Loucy (cell line): ENCODE results near the gene PDE4D.

Experiments used
- EZH2phosphoT487 ChIP-seq: fragments of 200-600 bp; IDR thresholded peaks from 2 replicates; pipeline ENCODE4 v1.6.1; 2018; ENCODE audit warnings: antibody characterized with exemption, mild to moderate bottlenecking, moderate library complexity, borderline replicate concordance
- TF ChIP-seq, protein P1 (sequence below): fragments of 200-600 bp; sonication (generic); conservative IDR thresholded peaks from 2 replicates; pipeline ENCODE4 v1.5.1; 2014; ENCODE audit warnings: mild to moderate bottlenecking, antibody characterized with exemption, low read length

DNA sequence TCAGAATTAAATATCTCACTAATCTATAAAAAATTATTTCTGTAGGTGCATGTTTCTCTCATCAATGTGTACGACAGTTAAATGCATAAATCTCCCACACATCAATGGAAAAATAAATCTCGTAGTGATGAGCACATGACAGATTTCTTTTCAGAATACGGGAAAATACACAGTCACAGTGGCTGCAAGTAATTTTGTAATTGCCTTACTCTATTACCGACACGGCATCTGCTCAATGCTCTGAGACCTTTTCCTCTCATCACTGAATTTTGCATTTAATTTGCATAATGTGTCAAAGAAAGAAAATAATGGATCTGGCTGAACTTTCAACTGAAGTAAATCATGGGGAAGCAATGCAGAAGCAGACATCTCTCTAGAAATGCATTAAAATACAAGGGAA lies 37.2 kb downstream of the PDE4D start:
- TF ChIP-seq, protein P1, sequence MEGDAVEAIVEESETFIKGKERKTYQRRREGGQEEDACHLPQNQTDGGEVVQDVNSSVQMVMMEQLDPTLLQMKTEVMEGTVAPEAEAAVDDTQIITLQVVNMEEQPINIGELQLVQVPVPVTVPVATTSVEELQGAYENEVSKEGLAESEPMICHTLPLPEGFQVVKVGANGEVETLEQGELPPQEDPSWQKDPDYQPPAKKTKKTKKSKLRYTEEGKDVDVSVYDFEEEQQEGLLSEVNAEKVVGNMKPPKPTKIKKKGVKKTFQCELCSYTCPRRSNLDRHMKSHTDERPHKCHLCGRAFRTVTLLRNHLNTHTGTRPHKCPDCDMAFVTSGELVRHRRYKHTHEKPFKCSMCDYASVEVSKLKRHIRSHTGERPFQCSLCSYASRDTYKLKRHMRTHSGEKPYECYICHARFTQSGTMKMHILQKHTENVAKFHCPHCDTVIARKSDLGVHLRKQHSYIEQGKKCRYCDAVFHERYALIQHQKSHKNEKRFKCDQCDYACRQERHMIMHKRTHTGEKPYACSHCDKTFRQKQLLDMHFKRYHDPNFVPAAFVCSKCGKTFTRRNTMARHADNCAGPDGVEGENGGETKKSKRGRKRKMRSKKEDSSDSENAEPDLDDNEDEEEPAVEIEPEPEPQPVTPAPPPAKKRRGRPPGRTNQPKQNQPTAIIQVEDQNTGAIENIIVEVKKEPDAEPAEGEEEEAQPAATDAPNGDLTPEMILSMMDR: no peak
- no peak for TF ChIP-seq EZH2phosphoT487
